ENCODE results near the gene TENT5C.

DNA sequence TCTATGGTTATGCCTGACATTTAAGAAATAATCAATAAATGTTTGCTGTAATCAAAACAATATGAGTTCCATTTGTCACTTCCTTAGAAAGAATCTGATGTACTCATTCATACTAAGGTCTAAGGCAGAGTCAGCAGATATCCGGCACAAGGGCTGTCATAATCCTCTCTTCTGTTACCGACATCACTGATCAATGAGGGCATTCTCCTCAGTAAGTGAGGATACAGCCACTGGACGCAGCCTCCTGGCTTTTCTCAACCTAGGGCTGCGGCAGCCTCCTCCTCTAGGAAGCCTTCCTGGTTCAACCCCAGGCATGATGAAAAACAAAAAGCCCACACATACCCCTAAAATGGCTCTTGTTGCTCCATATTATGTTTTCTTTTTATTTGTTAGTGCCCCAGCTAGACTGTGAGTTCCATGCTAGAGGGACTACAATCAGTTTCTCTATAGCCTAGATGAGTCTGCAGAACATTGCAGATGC lies 40.7 kb upstream of the TENT5C start:
- TF ChIP-seq, protein P1, sequence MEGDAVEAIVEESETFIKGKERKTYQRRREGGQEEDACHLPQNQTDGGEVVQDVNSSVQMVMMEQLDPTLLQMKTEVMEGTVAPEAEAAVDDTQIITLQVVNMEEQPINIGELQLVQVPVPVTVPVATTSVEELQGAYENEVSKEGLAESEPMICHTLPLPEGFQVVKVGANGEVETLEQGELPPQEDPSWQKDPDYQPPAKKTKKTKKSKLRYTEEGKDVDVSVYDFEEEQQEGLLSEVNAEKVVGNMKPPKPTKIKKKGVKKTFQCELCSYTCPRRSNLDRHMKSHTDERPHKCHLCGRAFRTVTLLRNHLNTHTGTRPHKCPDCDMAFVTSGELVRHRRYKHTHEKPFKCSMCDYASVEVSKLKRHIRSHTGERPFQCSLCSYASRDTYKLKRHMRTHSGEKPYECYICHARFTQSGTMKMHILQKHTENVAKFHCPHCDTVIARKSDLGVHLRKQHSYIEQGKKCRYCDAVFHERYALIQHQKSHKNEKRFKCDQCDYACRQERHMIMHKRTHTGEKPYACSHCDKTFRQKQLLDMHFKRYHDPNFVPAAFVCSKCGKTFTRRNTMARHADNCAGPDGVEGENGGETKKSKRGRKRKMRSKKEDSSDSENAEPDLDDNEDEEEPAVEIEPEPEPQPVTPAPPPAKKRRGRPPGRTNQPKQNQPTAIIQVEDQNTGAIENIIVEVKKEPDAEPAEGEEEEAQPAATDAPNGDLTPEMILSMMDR (tag by site-specific recombination; IDR thresholded peaks at IDR 0.05): no peak
- TF ChIP-seq, protein P2, sequence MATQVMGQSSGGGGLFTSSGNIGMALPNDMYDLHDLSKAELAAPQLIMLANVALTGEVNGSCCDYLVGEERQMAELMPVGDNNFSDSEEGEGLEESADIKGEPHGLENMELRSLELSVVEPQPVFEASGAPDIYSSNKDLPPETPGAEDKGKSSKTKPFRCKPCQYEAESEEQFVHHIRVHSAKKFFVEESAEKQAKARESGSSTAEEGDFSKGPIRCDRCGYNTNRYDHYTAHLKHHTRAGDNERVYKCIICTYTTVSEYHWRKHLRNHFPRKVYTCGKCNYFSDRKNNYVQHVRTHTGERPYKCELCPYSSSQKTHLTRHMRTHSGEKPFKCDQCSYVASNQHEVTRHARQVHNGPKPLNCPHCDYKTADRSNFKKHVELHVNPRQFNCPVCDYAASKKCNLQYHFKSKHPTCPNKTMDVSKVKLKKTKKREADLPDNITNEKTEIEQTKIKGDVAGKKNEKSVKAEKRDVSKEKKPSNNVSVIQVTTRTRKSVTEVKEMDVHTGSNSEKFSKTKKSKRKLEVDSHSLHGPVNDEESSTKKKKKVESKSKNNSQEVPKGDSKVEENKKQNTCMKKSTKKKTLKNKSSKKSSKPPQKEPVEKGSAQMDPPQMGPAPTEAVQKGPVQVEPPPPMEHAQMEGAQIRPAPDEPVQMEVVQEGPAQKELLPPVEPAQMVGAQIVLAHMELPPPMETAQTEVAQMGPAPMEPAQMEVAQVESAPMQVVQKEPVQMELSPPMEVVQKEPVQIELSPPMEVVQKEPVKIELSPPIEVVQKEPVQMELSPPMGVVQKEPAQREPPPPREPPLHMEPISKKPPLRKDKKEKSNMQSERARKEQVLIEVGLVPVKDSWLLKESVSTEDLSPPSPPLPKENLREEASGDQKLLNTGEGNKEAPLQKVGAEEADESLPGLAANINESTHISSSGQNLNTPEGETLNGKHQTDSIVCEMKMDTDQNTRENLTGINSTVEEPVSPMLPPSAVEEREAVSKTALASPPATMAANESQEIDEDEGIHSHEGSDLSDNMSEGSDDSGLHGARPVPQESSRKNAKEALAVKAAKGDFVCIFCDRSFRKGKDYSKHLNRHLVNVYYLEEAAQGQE (tag by site-specific recombination; IDR thresholded peaks at IDR 0.05): no peak
- no peak for TF ChIP-seq TRIM28 (IDR thresholded peaks at IDR 0.05; ENCODE audit: borderline replicate concordance, low read length)
- no peak for TF ChIP-seq ZNF121 (tag by site-specific recombination; IDR thresholded peaks at IDR 0.05)
- no peak for TF ChIP-seq TCF7L2 (IDR thresholded peaks at IDR 0.05; ENCODE audit: borderline replicate concordance, low read depth, low read length)
- TF ChIP-seq ZNF629 (tag by site-specific recombination; IDR thresholded peaks at IDR 0.05): no peak
- TF ChIP-seq ZNF157 (tag by site-specific recombination; IDR thresholded peaks at IDR 0.05): no peak
- TF ChIP-seq ZNF571 (tag by site-specific recombination; IDR thresholded peaks at IDR 0.05): no peak
- no peak for TF ChIP-seq ZBTB7A (tag by site-specific recombination; IDR thresholded peaks at IDR 0.05; ENCODE audit: low read depth)

Measured in HEK293 (cell line).